Smooth muscle cell (in vitro differentiated cells): Measurements from ENCODE around the gene TFAP2C. TPM values are rescaled to one million over a fixed set of nuclear protein-coding genes. Genes with fewer than 3 reads are reported as not detected.

Source experiments
- DNase-seq: peaks from one replicate; lab custom pipeline; 2025; ENCODE audit not compliant: unreplicated experiment; lab: John Stamatoyannopoulos, UW
- H2AFZ ChIP-seq: fragments of 200-600 bp; sonication (generic); 2 replicates; pipeline ENCODE4 v1.6.0; 2016; ENCODE audit warnings: antibody characterized with exemption, low read depth, mild to moderate bottlenecking
- H3F3A ChIP-seq: fragments of 200-600 bp; sonication (generic); 2 replicates; pipeline ENCODE4 v1.6.0; 2017; ENCODE audit warnings: antibody characterized with exemption, low read depth
- H3K27ac ChIP-seq: fragments of 200-600 bp; sonication (generic); 2 replicates; pipeline ENCODE4 v1.5.1; 2016; ENCODE audit warnings: low read depth, mild to moderate bottlenecking
- H3K27me3 ChIP-seq: fragments of 200-600 bp; sonication (generic); 2 replicates; pipeline ENCODE4 v1.6.1; 2016; ENCODE audit warnings: low read depth, mild to moderate bottlenecking
- H3K36me3 ChIP-seq: fragments of 200-600 bp; sonication (generic); 2 replicates; pipeline ENCODE4 v1.5.1; 2016; ENCODE audit warnings: low read depth
- H3K4me1 ChIP-seq: fragments of 200-600 bp; sonication (generic); 2 replicates; pipeline ENCODE4 v1.5.1; 2016; ENCODE audit warnings: low read depth
- H3K4me2 ChIP-seq: fragments of 200-600 bp; sonication (generic); 2 replicates; pipeline ENCODE4 v1.6.0; 2016; ENCODE audit warnings: mild to moderate bottlenecking
- H3K4me3 ChIP-seq: fragments of 200-600 bp; sonication (generic); 2 replicates; pipeline ENCODE4 v1.5.1; 2016; ENCODE audit warnings: mild to moderate bottlenecking
- H3K79me2 ChIP-seq: fragments of 200-600 bp; sonication (generic); 2 replicates; pipeline ENCODE4 v1.6.0; 2016; ENCODE audit warnings: low read depth, mild to moderate bottlenecking
- H3K9ac ChIP-seq: fragments of 200-600 bp; sonication (generic); 2 replicates; pipeline ENCODE4 v1.6.0; 2016; ENCODE audit warnings: low read depth
- H3K9me3 ChIP-seq: fragments of 200-600 bp; sonication (generic); replicated peaks from 2 replicates; pipeline ENCODE4 v1.5.1; 2016; ENCODE audit warnings: low read depth
- H4K20me1 ChIP-seq: fragments of 200-600 bp; sonication (generic); 2 replicates; pipeline ENCODE4 v1.6.0; 2016; ENCODE audit warnings: low read depth
- WGBS: methylation state at CpG from one replicate; pipeline ENCODE4 v1.1.7; 2016; ENCODE audit warnings: low lambda C conversion rate; 5-methylcytosine and 5-hydroxymethylcytosine counted together
- polyA plus RNA-seq: library from polyadenylated mRNA; unstranded; fragments of >200 nt; fragmentation: Nextera tagmentation; extraction: Ambion mirVana; gene quantifications from 2 replicates; pipeline ENCODE4 v1.2.1, GENCODE V29; 2016
- total RNA-seq: library from RNA; depleted of rRNA; stranded (reverse); fragments of >200 nt; gene quantifications from 2 replicates; pipeline ENCODE4 v1.2.3, GENCODE V29; 2014
- TF ChIP-seq, protein P1 (sequence below): fragments of 200-600 bp; sonication (generic); IDR thresholded peaks from 2 replicates; pipeline ENCODE4 v1.5.1; 2017; ENCODE audit warnings: borderline replicate concordance, mild to moderate bottlenecking, antibody characterized with exemption; ENCODE audit not compliant: insufficient read depth, poor library complexity, severe bottlenecking

The TFAP2C gene
- total and polyA plus RNA-seq, 2 experiments from 2014 or later, result 2.5 to 5.8 TPM

DNA sequence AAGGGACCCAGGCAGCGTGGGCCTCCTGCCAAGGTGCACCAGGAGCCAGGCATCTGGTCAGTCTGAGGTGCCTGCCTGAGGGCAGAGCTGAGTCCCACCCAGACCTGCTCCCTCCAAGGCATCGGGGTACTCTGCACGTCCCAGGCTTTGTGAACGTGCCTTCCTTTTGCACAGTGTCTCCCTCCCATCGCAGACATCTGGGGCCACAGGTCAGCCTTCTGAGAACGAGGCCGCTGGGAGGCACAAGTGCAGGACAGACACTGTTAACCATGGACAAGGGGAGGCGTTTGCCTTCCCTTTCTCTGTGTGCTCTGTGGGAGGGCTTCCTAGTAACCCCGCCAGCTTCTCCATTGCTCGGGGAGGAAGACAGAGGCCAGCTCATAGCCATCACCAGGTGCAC is 47.6 kb downstream of the TFAP2C start:
- Histone ChIP-seq H3K79me2 (no peaks in the 10 kb centered on the region), H3K4me2 (no peak overlapping the region), H2AFZ (no peak overlapping the region), H3K9me3 (no peaks in the 10 kb centered on the region), H3K4me3 (no peak overlapping the region), H3K27me3 (no peaks in the 10 kb centered on the region), H3K36me3 (no peaks in the 10 kb centered on the region), H4K20me1 (no peaks in the 10 kb centered on the region), H3K9ac (no peak overlapping the region), H3K27ac (no peak overlapping the region), H3F3A (no peaks in the 10 kb centered on the region), H3K4me1 (no peaks in the 10 kb centered on the region)
- TF ChIP-seq, protein P1, sequence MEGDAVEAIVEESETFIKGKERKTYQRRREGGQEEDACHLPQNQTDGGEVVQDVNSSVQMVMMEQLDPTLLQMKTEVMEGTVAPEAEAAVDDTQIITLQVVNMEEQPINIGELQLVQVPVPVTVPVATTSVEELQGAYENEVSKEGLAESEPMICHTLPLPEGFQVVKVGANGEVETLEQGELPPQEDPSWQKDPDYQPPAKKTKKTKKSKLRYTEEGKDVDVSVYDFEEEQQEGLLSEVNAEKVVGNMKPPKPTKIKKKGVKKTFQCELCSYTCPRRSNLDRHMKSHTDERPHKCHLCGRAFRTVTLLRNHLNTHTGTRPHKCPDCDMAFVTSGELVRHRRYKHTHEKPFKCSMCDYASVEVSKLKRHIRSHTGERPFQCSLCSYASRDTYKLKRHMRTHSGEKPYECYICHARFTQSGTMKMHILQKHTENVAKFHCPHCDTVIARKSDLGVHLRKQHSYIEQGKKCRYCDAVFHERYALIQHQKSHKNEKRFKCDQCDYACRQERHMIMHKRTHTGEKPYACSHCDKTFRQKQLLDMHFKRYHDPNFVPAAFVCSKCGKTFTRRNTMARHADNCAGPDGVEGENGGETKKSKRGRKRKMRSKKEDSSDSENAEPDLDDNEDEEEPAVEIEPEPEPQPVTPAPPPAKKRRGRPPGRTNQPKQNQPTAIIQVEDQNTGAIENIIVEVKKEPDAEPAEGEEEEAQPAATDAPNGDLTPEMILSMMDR, result no peak
- DNase-seq, result no peak
- 83% methylated on average over 10 of the region's 10 CpGs for WGBS

DNA sequence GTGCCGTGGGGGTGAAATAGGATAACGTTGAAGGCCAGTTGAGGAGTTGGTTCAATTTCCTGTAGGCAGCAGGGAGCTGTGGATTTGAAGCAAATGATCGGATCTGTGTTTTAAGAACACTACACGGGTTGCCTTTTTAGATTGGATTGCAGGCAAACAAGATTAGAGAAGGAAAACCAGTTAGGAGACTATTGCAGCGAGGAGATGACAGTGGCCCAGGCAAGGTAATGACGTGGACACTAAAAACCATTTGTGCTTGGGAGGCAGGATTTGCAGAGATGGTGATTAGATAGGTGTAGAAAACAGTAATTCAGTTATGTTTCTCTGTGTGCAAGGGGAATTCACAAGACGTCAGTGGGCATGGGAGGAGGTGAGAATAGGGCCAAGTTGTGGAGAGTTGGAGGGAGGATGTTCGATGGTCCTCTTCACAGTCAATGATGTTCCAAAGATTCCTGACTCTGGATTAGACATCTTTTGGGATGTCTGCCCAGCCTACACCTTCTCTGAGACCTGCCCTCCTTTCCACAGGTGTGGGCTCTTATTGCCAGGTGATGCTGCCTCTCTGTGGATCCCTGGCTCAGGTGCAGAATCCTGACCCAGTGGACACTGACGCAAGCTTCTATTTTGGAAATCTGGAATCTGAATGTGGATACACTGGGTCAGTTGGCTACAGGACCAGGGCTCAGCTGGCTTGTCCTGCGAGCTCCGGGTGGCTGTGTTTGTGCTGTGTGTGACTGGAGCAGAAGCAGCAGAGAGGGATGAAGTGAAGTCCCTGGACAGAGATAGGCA is 54.2 kb downstream of the TFAP2C start:
- Histone ChIP-seq H3K27me3 (no peaks in the 10 kb centered on the region), H3K9ac (no peak overlapping the region), H4K20me1 (no peaks in the 10 kb centered on the region), H3K4me1 (no peaks in the 10 kb centered on the region), H3K36me3 (no peaks in the 10 kb centered on the region), H3K4me3 (no peak overlapping the region), H3K4me2 (no peak overlapping the region), H2AFZ (no peak overlapping the region), H3K79me2 (no peaks in the 10 kb centered on the region), H3F3A (no peaks in the 10 kb centered on the region), H3K27ac (peak overlapping the region; percentile 57), H3K9me3 (no peaks in the 10 kb centered on the region)
- TF ChIP-seq, protein P1, result no peak
- no peak for DNase-seq
- WGBS, result 73% methylated on average over 11 of the region's 11 CpGs

DNA sequence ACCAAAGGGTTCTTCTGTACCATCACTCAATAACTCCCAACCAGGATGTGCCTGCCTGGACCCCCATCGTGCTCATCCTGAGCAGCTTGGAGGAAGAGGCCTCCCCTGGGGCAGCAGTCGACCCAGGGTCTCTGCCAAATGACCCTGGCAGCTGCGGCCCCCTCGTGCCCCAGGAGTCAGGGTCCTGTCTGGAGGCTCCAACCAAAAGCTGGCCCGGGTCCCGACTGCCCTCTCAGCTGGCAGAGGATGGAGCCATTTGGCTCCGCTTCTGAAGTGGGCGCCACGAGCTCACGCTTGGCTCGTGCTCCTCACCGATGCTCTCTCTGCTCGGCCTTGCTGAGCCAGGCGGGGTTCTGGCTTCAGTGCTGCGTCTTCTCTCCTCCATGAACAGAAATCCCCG is 56.8 kb downstream of the TFAP2C start:
- H3K36me3 ChIP-seq, result no peaks in the 10 kb centered on the region
- H3K79me2 ChIP-seq, result no peaks in the 10 kb centered on the region
- no peak overlapping the region for H3K4me2 ChIP-seq
- no peaks in the 10 kb centered on the region for H4K20me1 ChIP-seq
- no peak overlapping the region for H2AFZ ChIP-seq
- TF ChIP-seq, protein P1, result no peak
- no peaks in the 10 kb centered on the region for H3F3A ChIP-seq
- H3K9ac ChIP-seq, result no peak overlapping the region
- no peaks in the 10 kb centered on the region for H3K27me3 ChIP-seq
- H3K27ac ChIP-seq, result no peak overlapping the region
- H3K9me3 ChIP-seq, result no peaks in the 10 kb centered on the region
- 92% methylated on average over 16 of the region's 16 CpGs for WGBS
- H3K4me1 ChIP-seq, result peaks cover 3% of the 10 kb centered on the region
- no peak overlapping the region for H3K4me3 ChIP-seq
- no peak for DNase-seq

DNA sequence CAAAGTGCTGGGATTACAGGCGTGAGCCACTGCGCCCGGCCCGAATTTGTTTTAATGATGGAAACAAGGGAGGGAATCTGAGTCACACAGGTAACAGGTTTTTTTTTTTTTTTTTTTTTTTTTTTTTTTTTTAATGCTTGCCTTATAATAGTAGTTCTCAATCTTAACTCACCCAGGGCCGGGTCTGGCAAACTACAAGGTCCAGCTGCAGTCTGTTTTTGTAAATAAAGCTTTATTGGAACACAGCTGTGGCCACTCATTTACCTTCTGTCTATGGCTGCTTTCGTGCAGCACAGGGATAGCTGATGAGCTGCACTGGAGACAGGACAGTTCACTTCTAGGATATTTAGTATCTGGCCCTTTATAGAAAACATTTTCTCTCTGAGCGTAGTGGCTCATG is 58.0 kb downstream of the TFAP2C start:
- WGBS, result 94% methylated on average over 7 of the region's 7 CpGs
- no peak overlapping the region for H3K9ac ChIP-seq
- no peaks in the 10 kb centered on the region for H3K79me2 ChIP-seq
- TF ChIP-seq, protein P1, result no peak
- no peak overlapping the region for H3K4me2 ChIP-seq
- H3K4me3 ChIP-seq, result no peak overlapping the region
- no peaks in the 10 kb centered on the region for H3K36me3 ChIP-seq
- no peaks in the 10 kb centered on the region for H3K27me3 ChIP-seq
- no peaks in the 10 kb centered on the region for H3K9me3 ChIP-seq
- peaks cover 3% of the 10 kb centered on the region for H3K4me1 ChIP-seq
- H3K27ac ChIP-seq, result no peak overlapping the region
- no peak for DNase-seq
- no peaks in the 10 kb centered on the region for H4K20me1 ChIP-seq
- no peak overlapping the region for H2AFZ ChIP-seq
- H3F3A ChIP-seq, result no peaks in the 10 kb centered on the region
